Measurements from ENCODE around the gene UNKL.

Gene UNKL

GRCh38 chr16:1398826-1399581 is 15.5 kb downstream of the UNKL start:
- DNase-seq, result no peak

GRCh38 chr16:1398351-1398750 is 16.2 kb downstream of the UNKL start:
- DNase-seq, result no peak

- DNase-seq, result no peak
These were observed 16.7 kb downstream of the UNKL start for GRCh38 chr16:1397779-1398178.

GRCh38 chr16:1395444-1396031 is 19.0 kb downstream of the UNKL start:
- DNase-seq, result no peak

- no peak for DNase-seq
These were observed 20.0 kb downstream of the UNKL start for GRCh38 chr16:1394367-1394951.

- DNase-seq, result no peak
These were observed 20.8 kb downstream of the UNKL start for GRCh38 chr16:1393613-1394176.

- DNase-seq, result no peak
These were observed 21.7 kb downstream of the UNKL start for GRCh38 chr16:1392826-1393225.

- DNase-seq, result no peak
These were observed 24.2 kb downstream of the UNKL start for GRCh38 chr16:1390239-1390779.

GRCh38 chr16:1389762-1390161 is 24.7 kb downstream of the UNKL start:
- DNase-seq, result no peak

GRCh38 chr16:1387331-1387730 is 27.2 kb downstream of the UNKL start:
- DNase-seq, result no peak

- DNase-seq, result no peak
These were observed 29.3 kb downstream of the UNKL start for GRCh38 chr16:1385232-1385631.

- no peak for DNase-seq
These were observed 30.9 kb downstream of the UNKL start for GRCh38 chr16:1383556-1383955.

GRCh38 chr16:1381612-1382406 is 32.7 kb downstream of the UNKL start:
- no peak for DNase-seq

GRCh38 chr16:1380195-1380594 is 34.3 kb downstream of the UNKL start:
- no peak for DNase-seq

GRCh38 chr16:1379304-1380076 is 35.0 kb downstream of the UNKL start:
- peak; percentile 60 for DNase-seq

GRCh38 chr16:1378804-1379303 is 35.6 kb downstream of the UNKL start:
- peak; percentile 79 for DNase-seq

- no peak for DNase-seq
These were observed 36.3 kb downstream of the UNKL start for GRCh38 chr16:1378087-1378803.

GRCh38 chr16:1377406-1378010 is 37.0 kb downstream of the UNKL start:
- DNase-seq, result no peak

GRCh38 chr16:1375741-1376410 is 38.6 kb downstream of the UNKL start:
- DNase-seq, result no peak

- DNase-seq, result no peak
These were observed 39.2 kb downstream of the UNKL start for GRCh38 chr16:1375298-1375640.
